Stimulated activated CD4-positive, alpha-beta T cell treated with anti-CD3 and anti-CD28 coated beads, Interleukin-2, amount 100 ng/mL, for 4 hours (primary cell): ENCODE results near the gene TRIM3.
A peak's percentile ranks its signal among the peaks of the same experiment; 100 is the strongest.

Source experiments
- DNase-seq: peaks from one replicate; pipeline ENCODE4 v3.0.0-alpha.2; 2020; ENCODE audit warnings: low read depth

The TRIM3 gene

GRCh38 chr11:6437993-6438392, 35.7 kb downstream of the TRIM3 start:
- DNase-seq: no peak

- no peak for DNase-seq
These were observed 36.3 kb downstream of the TRIM3 start for GRCh38 chr11:6437423-6437822.

- no peak for DNase-seq
These were observed 39.6 kb downstream of the TRIM3 start for GRCh38 chr11:6433998-6434660.

GRCh38 chr11:6431861-6432260, 41.9 kb downstream of the TRIM3 start:
- no peak for DNase-seq

DNA sequence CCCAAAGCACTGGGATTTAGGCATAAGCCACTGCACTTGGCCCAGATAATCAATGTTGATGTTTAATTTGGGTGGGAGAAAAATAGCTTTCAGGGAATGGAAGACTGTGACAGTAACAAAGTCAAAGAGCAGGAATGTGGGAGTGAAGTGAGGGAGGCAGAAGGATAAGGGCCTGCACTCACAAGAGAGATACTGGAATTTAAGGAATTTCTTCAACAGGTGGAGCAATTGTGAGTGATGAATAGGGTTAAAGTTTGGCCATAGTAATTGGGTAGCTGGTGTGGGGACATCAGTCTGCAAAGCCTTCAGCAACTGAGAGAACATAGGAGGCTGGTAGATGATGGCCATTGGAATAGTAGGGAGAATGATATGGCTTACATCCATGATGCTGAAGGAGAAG, 46.2 kb downstream of the TRIM3 start:
- no peak for DNase-seq

DNA sequence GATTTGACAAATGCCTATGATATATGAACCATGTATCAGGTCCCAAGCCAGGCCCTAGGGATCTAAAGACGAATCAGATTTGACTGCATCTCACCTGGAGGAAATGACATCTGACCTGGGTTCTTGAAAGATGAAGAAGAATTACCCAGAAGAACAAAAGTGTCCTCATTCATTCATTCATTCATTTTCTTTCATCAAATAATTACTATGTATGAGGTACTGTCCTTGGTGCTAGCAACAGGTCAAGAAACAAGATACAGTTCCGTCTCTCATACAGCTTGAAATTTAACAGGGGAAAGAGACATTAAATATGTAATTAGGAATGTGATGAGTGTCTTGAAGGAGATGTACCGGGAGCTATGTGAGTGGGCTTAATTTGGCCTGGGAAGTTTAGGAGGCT, 53.1 kb downstream of the TRIM3 start:
- no peak for DNase-seq

DNA sequence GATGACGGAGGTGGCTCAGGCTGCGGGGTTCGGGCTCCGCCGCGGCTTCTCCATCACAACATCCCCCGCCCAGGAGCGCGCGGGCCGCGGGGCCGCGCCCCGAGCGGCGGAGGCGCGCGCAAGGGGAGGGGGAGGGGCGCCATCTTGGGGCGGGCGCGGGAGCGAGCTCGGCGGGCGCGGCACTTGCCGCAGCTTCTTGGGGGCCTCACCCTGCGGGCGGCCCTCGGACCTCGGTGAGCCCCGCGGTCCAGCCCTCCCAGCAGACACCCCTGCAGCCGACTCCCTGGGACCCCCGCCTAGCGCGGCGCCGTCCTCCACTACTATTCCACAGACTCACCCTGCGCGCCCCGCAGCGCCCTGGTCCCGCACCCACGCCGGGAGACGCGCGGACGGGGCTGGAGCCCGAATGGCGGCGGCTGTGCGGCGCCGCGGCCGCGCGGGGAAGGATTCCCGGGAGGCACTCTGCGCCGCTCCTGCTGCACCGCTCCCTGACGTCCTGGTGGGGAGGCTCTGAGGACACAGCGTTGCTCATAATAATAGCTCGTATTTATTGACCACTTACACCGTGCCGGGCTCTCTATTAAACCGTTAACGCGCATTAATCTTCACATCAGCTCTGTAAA, 54.6 kb downstream of the TRIM3 start, which contains the start of gene APBB1:
TSS of gene APBB1 (minus strand) at position 86 of the 623 bp plus-strand sequence. CDS start 7,747 bp downstream, outside the sequence.
- DNase-seq: peak; percentile 62

DNA sequence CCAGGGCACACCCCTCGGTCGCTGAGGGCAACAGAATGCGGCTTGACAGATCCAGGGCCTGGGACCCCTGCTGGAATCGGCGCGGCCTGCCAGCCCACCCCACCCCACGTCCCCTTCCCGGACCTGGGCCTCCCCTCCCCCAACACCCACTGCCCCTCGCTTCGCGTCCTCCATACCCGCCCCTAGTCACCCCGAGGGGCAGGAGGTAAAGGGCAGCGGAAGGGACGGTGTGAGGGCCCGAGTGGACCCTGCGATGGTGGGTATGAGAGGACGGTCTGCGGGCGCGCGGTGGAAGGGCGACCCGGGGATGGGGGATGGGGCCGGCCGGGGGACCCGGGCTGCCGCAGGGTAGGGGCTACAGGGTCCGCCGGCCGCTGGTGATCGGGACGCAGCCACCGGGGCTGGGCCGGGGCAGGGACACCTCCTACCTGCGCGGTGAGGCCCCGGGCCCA, 55.2 kb downstream of the TRIM3 start:
- no peak for DNase-seq

GRCh38 chr11:6417907-6418556, 55.7 kb downstream of the TRIM3 start:
- DNase-seq: no peak

DNA sequence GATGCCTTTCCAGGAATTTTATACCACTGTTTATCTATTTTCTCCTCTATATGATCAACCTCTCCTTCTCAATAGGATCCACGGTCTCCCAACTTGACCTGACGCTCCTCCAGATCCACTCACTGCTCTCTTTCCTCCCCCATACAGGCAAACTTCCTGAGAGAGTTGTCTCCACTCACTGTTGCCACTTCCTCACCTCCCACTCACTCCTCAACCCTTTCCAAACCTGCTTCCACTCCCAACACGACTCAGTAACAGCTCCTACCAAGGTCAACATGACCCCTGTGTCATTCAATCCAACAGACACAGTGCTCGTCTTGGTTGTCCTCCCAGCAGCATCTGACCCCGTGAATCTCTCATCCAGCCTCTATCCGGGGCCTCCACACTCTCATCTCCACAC, 57.9 kb downstream of the TRIM3 start:
- no peak for DNase-seq

DNA sequence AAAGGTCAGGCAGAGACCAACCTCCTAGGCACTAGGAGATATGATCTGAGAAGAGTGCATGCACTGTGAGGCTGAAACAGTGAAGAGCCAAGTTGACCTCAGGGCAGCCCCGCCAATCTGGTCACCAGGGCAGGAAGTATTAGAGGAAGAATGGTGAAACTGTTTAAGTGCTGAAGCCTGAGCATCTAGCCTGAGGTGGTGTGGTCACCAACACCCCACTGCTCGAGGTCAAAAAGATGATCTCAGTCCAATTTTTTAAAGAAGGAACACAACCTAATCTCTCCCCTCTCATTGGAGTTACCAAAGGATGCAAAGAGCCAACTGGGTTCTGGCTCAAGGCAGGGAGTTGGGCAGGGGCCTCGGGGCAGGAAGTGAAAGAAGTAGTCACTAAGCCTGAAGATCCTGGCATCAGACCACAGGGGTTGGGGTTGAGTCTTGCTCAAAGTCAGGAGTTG, 58.8 kb downstream of the TRIM3 start:
- DNase-seq: no peak

- peak; percentile 73 for DNase-seq
These were observed 59.9 kb downstream of the TRIM3 start for GRCh38 chr11:6413791-6414201.

DNA sequence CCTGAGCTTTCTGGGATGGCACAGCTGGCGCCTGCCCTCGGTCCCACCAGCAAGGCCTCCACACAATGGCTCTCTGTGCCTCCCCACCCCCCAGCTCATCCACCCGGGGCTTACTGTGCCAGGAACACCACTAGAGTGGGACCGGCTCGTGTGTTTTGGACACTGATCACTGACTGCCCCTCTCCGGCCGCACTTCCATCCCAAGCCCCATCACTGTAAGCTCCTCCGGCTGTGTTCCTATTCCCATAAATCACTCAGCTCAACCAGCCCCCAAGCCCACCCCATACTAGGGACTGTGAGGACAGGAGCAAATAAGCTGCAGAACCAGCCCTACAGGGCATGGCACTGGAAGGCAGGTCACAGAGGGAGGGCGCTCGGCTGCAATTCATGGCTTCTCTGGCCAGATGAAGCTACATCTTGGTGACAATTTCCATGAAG, 62.1 kb downstream of the TRIM3 start:
- DNase-seq: no peak

- no peak for DNase-seq
These were observed 62.9 kb downstream of the TRIM3 start for GRCh38 chr11:6410695-6411430.

- no peak for DNase-seq
These were observed 67.4 kb downstream of the TRIM3 start for GRCh38 chr11:6406370-6406769.

GRCh38 chr11:6405846-6406245, 67.9 kb downstream of the TRIM3 start:
- no peak for DNase-seq

- DNase-seq: no peak
These were observed 68.6 kb downstream of the TRIM3 start for GRCh38 chr11:6405052-6405667.

DNA sequence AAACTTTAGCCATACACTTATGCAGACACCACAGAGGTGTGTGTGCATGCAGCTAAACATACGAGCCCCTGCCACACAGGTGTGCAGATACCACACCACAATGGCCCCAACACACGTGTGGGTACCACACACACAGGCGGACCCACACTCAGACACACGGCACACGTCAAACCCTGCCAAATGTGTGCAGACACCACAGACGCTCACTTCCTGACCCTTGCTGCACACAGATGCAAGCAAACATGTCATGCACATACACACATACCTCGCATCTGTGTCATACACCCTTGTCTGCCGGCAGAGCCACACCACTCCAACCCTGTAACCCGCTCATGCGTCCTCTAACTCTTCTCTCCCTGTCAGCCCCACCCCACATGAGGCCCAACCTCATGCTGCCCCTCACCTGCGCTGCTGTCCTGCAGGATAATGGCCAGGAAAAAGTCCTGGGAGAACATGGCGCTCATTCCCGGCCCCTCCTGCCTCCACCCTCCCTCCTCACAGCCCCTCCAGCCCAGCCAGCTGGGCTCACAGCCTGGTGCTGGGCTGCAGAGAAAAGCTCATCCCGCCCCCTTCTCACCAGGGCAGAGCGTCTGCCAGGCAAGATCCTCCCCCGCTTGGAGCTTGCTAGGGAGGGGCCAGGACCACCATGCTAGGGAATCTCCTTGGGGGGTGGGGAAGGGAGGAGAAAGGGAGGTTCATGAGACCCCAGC, 69.2 kb downstream of the TRIM3 start:
- no peak for DNase-seq

- DNase-seq: no peak
These were observed 70.2 kb downstream of the TRIM3 start for GRCh38 chr11:6403539-6403938.

DNA sequence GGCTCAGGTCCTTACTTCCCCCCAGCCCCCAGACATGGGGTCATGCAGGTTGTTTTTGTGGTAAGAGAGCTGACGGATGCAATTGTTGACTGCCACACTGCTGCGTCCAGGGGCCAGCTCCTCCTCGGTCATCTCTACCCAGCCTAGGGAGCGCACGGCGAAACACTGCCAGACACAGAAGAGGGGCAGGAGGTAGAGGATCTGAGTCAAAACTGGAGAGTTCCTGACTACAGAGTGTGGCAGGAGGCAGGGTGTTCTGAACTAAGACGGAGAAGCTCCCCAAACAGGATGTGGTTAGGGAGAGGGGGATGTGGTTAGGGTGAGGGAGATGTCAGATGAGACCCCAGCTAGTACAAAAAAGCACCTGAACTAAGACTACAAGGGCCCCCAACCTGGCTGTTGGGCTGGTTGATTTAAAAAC, 71.2 kb downstream of the TRIM3 start:
- DNase-seq: peak; percentile 39

- no peak for DNase-seq
These were observed 71.7 kb downstream of the TRIM3 start for GRCh38 chr11:6402061-6402470.
